ENCODE measurements around the gene LEMD3. TPM values are rescaled to one million over a fixed set of nuclear protein-coding genes. Genes with fewer than 3 reads are reported as not detected.
A peak's percentile ranks its signal among the peaks of the same experiment; 100 is the strongest.

Gene LEMD3
- total RNA-seq, 1 donor from 2014 or later, result 20.9 TPM

DNA sequence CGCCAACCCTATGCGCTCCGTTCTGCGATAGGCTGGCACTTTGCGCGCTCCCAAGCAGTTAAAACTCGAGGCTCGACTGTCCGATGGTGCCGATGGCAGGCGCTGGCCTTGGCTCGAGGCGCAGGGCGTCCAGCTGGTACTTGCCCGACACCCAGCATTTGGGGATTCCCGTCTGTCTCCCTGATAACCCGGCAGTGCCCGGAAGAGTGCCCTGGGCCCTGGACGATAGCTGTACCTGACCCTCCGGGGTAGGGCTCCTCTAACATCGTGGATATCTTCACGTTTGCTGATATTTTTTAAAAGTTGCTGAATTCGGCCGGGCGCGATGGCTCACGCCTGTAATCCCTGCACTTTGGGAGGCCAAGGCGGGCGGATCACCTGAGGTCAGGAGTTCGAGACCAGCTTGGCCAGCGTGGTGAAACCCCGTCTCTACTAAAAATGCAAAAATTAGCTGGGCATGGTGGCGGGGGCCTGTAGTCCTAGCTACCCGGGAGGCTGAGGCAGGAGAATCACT, 47.4 kb upstream of the LEMD3 start:
- peaks cover 4% of the 10 kb centered on the region for H3K4me1 ChIP-seq (ENCODE audit: insufficient read depth, low read length)
- no peak overlapping the region for H3K4me2 ChIP-seq (ENCODE audit: low read length)
- no peaks in the 10 kb centered on the region for H3K9me3 ChIP-seq (ENCODE audit: insufficient read depth, low read depth, low read length)
- no peaks in the 10 kb centered on the region for H3K79me2 ChIP-seq (ENCODE audit: insufficient read depth, low read length)
- H3K36me3 ChIP-seq (ENCODE audit: insufficient read depth, low read length), result no peaks in the 10 kb centered on the region
- no peak overlapping the region for H2AFZ ChIP-seq (ENCODE audit: low read depth, low read length)
- no peak for TF ChIP-seq EZH2 (IDR thresholded peaks at IDR 0.05; ENCODE audit: insufficient read depth, low read length)
- TF ChIP-seq, protein P1, sequence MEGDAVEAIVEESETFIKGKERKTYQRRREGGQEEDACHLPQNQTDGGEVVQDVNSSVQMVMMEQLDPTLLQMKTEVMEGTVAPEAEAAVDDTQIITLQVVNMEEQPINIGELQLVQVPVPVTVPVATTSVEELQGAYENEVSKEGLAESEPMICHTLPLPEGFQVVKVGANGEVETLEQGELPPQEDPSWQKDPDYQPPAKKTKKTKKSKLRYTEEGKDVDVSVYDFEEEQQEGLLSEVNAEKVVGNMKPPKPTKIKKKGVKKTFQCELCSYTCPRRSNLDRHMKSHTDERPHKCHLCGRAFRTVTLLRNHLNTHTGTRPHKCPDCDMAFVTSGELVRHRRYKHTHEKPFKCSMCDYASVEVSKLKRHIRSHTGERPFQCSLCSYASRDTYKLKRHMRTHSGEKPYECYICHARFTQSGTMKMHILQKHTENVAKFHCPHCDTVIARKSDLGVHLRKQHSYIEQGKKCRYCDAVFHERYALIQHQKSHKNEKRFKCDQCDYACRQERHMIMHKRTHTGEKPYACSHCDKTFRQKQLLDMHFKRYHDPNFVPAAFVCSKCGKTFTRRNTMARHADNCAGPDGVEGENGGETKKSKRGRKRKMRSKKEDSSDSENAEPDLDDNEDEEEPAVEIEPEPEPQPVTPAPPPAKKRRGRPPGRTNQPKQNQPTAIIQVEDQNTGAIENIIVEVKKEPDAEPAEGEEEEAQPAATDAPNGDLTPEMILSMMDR (IDR thresholded peaks at IDR 0.05; ENCODE audit: insufficient read depth, low read depth, low read length), result no peak
- no peaks in the 10 kb centered on the region for H4K20me1 ChIP-seq (ENCODE audit: insufficient read depth, low read length)
- Mint-ChIP-seq H3K4me3 (ENCODE audit: unreplicated experiment) (peak overlapping the region; percentile 69), H3K36me3 (ENCODE audit: low read depth, unreplicated experiment) (peaks cover 2% of the 10 kb centered on the region), H3K27ac (ENCODE audit: unreplicated experiment) (no peak overlapping the region), H3K4me1 (ENCODE audit: low read depth, unreplicated experiment) (peaks cover 2% of the 10 kb centered on the region), H3K9me3 (ENCODE audit: unreplicated experiment) (no peaks in the 10 kb centered on the region), H3K27me3 (ENCODE audit: low read depth, unreplicated experiment) (peaks cover 34% of the 10 kb centered on the region)
- no peak overlapping the region for H3K9ac ChIP-seq (ENCODE audit: low read length)
- H3K27ac ChIP-seq (ENCODE audit: low read depth, low read length), result no peak overlapping the region
- peaks cover 71% of the 10 kb centered on the region for H3K27me3 ChIP-seq (ENCODE audit: insufficient read depth, low read length)
- no peak for DNase-seq (ENCODE audit: low read depth)
- H3K4me3 ChIP-seq (ENCODE audit: insufficient read depth, low read depth, low read length), result no peak overlapping the region
- no peak for FAIRE-seq

DNA sequence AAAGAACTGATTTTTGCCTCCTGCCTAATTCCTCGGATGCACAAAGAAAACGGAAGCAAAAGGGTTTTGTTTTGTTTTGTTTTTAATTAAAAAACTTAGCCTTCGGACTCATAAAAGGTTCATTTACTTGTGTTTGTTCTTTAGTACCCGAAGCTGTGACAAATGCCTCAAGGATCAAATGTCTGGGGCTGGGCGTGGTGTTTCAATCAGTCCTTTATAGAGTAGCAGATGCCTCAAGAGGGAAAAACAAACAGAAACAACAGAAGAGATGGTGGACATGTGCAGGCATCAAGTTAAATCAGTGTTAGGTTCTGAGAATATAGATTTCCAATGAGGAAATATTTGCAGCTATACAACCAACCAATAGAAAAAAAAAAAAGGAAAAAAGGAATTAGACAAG, 46.7 kb upstream of the LEMD3 start:
- no peak for FAIRE-seq
- Histone ChIP-seq H2AFZ (ENCODE audit: low read depth, low read length) (no peak overlapping the region), H3K9me3 (ENCODE audit: insufficient read depth, low read depth, low read length) (no peaks in the 10 kb centered on the region), H3K4me2 (ENCODE audit: low read length) (no peak overlapping the region), H3K4me3 (ENCODE audit: insufficient read depth, low read depth, low read length) (no peak overlapping the region), H3K27me3 (ENCODE audit: insufficient read depth, low read length) (peaks cover 68% of the 10 kb centered on the region), H3K79me2 (ENCODE audit: insufficient read depth, low read length) (no peaks in the 10 kb centered on the region), H3K27ac (ENCODE audit: low read depth, low read length) (no peak overlapping the region), H3K4me1 (ENCODE audit: insufficient read depth, low read length) (peaks cover 4% of the 10 kb centered on the region), H3K36me3 (ENCODE audit: insufficient read depth, low read length) (no peaks in the 10 kb centered on the region), H4K20me1 (ENCODE audit: insufficient read depth, low read length) (no peaks in the 10 kb centered on the region), H3K9ac (ENCODE audit: low read length) (no peak overlapping the region)
- Mint-ChIP-seq H3K36me3 (ENCODE audit: low read depth, unreplicated experiment) (peaks cover 2% of the 10 kb centered on the region), H3K27ac (ENCODE audit: unreplicated experiment) (no peak overlapping the region), H3K4me1 (ENCODE audit: low read depth, unreplicated experiment) (peaks cover 2% of the 10 kb centered on the region), H3K4me3 (ENCODE audit: unreplicated experiment) (no peak overlapping the region), H3K27me3 (ENCODE audit: low read depth, unreplicated experiment) (peaks cover 38% of the 10 kb centered on the region), H3K9me3 (ENCODE audit: unreplicated experiment) (no peaks in the 10 kb centered on the region)
- no peak for TF ChIP-seq EZH2 (IDR thresholded peaks at IDR 0.05; ENCODE audit: insufficient read depth, low read length)
- TF ChIP-seq, protein P1 (IDR thresholded peaks at IDR 0.05; ENCODE audit: insufficient read depth, low read depth, low read length), result no peak
- DNase-seq (ENCODE audit: low read depth), result no peak

DNA sequence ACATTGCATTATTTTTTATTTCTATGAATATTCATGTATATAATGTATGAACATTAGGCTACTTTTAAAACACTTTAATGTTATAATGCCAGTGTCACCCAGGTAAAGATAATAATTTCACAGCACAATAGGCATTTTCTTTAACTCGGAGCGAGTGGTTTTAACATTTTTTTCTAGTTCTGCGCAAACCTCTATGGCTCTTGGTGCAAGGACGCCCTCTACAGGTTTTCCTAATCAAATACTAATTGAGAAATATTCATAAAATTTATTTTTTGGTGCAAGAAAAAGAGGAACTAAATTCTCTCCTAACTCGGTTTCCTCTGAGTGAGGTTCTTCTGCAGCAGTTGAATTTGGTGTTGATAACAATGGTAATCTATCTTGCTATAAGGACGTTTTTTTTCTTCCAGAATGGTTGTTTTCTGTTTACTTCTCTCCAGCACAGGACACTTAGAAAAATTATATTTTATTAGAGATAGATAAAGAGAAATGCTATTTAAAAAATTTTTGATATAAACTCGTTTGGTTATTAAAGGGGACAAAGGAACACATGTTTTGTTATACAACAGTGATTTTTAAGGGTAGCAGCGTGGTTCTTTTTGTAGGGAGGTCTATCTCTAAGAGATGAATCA, 45.8 kb upstream of the LEMD3 start:
- Histone ChIP-seq H3K9ac (ENCODE audit: low read length) (no peak overlapping the region), H4K20me1 (ENCODE audit: insufficient read depth, low read length) (no peaks in the 10 kb centered on the region), H3K27ac (ENCODE audit: low read depth, low read length) (no peak overlapping the region), H3K79me2 (ENCODE audit: insufficient read depth, low read length) (no peaks in the 10 kb centered on the region), H3K36me3 (ENCODE audit: insufficient read depth, low read length) (no peaks in the 10 kb centered on the region), H3K4me3 (ENCODE audit: insufficient read depth, low read depth, low read length) (no peak overlapping the region), H3K4me2 (ENCODE audit: low read length) (no peak overlapping the region), H3K9me3 (ENCODE audit: insufficient read depth, low read depth, low read length) (no peaks in the 10 kb centered on the region), H3K27me3 (ENCODE audit: insufficient read depth, low read length) (peaks cover 63% of the 10 kb centered on the region), H2AFZ (ENCODE audit: low read depth, low read length) (no peak overlapping the region), H3K4me1 (ENCODE audit: insufficient read depth, low read length) (peaks cover 4% of the 10 kb centered on the region)
- FAIRE-seq, result no peak
- peaks cover 2% of the 10 kb centered on the region for H3K4me1 Mint-ChIP-seq (ENCODE audit: low read depth, unreplicated experiment)
- peaks cover 37% of the 10 kb centered on the region for H3K27me3 Mint-ChIP-seq (ENCODE audit: low read depth, unreplicated experiment)
- no peak overlapping the region for H3K4me3 Mint-ChIP-seq (ENCODE audit: unreplicated experiment)
- TF ChIP-seq EZH2 (IDR thresholded peaks at IDR 0.05; ENCODE audit: insufficient read depth, low read length), result no peak
- TF ChIP-seq, protein P1 (IDR thresholded peaks at IDR 0.05; ENCODE audit: insufficient read depth, low read depth, low read length), result peak; percentile 75
- H3K36me3 Mint-ChIP-seq (ENCODE audit: low read depth, unreplicated experiment), result peaks cover 2% of the 10 kb centered on the region
- no peaks in the 10 kb centered on the region for H3K9me3 Mint-ChIP-seq (ENCODE audit: unreplicated experiment)
- no peak overlapping the region for H3K27ac Mint-ChIP-seq (ENCODE audit: unreplicated experiment)
- no peak for DNase-seq (ENCODE audit: low read depth)
